ENCODE data around the gene PEX12.
A peak's percentile ranks its signal among the peaks of the same experiment; 100 is the strongest.
"Not testable (repeated sequence)": the region's sequence is repeated elsewhere in the genome, so short reads cannot be mapped to it uniquely, and the experiment has no call there.

The PEX12 gene

DNA sequence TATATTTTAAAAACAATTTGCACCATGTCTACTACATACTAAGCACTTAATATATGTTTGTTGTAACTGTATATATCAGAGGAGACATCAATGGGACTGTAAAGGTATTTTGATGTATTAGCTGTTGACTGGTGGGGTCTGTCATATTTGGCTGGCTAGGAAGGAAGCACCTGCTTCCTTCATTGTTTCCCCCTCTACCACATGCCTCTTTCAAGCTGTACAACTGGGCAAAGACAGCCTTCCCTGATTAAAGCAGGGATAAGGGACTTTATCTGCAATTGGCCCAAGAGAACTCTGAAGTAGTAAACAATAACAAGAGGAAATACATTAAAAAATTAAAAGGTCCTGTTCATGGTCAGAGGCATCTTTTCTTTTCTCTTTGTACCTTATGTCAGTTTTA is 35.4 kb downstream of the PEX12 start:
- in situ Hi-C loops (cut with MboI; ENCODE audit: low pct_unique_long_range_greater_than_20kb, low sequenced_read_pairs), result loop anchor here (25.0 kb wide), 1 partner anchor 181 kb away; the partner anchor contains the start of gene SLFN11
- peak; percentile 80 for DNase-seq

DNA sequence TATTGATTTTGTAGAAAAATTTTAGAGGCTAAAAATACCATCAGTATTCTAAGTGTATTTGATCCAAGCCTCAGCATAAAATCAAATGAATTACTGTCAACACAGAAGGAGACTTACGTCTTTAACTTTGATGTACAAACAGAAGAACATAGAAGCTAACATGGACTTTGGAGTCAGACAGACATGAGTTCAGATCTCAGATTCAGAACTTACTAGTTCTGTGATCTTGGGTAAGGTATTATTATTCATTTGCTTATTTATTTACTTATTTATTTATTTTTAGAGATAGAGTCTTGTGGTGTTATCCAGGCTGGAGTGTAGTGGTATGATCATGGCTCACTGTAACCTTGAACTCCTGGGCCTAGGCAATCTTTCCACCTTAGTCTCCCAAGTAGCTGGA is 36.9 kb downstream of the PEX12 start:
- DNase-seq, result no peak
- in situ Hi-C loops (cut with MboI; ENCODE audit: low pct_unique_long_range_greater_than_20kb, low sequenced_read_pairs), result loop anchor here (25.0 kb wide), 1 partner anchor 179 kb away; the partner anchor contains the start of gene SLFN11

DNA sequence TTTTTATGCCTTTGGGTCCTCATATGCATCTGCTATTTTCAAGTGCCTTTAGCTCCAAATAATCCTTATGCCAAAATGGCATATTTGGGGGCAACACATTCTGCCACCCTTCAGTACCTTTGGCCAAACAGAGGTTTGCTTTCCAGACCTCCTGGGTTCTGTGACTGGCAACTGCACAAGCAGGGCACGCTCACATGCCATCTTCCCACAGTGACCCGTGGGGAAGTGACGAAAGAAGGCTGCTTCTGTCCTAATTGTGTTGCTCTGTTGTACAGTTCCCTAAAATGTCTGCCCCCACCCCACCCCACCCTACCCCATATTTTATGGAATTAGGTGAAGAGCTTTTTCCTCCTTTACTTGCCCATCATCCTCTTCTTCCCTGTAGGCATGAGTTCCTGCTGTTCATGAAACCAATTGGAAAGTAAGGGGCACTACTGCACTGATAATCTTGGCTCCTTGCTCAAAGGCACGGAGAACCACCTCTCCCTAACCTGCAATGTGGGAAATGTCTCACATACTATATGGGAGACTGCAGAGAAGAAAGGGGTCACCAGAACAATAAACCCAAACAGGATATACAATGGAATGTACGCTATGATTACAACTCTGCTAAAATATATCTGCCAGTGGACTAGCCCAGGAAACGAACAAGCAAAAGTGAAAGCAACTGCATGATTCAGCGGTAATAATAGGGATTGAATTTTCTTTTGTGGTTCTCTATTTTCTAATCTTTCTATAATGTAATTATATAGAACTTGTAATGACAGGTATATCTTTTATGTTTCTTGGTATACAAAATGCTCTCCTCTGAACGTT is 37.6 kb downstream of the PEX12 start:
- in situ Hi-C loops (cut with MboI; ENCODE audit: low pct_unique_long_range_greater_than_20kb, low sequenced_read_pairs), result loop anchor here (25.0 kb wide), 1 partner anchor 178 kb away; the partner anchor contains the start of gene SLFN11
- DNase-seq, result peak; percentile 58

DNA sequence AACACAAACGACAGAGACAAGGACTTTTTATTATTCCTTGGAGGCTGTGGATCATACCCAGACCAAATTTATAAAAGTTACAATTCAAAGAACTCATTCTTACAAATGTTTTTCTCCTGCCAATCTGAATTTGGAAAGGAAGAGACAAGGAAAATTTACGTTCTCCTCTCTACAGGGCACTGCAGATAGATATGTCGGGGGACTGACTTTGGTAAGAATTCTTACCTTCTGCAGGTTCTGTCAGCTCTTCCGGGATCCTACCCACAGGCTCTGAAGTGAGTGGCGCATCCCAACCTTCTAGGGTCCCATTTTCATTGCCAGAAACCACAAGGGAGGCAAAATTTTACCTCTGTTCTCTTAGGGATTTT is 38.7 kb downstream of the PEX12 start:
- in situ Hi-C loops (cut with MboI; ENCODE audit: low pct_unique_long_range_greater_than_20kb, low sequenced_read_pairs), result loop anchor here (25.0 kb wide), 1 partner anchor 177 kb away; the partner anchor contains the start of gene SLFN11
- DNase-seq, result no peak

DNA sequence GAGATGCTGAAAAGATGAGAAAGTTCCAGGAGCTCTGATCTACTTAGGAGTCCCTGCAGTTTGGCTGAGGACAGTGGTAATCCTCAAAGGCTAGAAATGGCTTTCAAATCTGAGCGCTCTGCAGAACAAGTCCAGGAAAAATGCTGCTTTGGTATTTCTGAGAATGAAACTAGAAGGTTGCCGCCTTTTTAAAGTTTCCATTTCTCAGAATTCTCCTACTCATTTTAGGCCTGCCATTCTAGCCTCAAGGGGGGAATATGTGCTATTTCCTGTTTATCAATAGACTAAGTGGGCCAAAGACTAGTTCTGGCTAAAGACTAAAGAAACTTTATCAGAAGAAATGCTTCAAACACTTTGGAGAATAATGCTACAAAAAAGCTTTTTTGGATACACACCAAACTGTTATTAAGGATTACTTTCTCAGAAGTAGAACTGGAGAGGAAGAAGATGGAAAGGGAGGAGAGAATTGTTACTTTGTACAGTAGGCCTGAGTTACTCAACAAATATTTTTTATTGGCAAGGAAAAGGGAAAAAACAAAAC is 40.7 kb downstream of the PEX12 start, which contains the start of gene SLFN12L:
SLFN12L (minus strand) TSS at position 78 of the 541 bp plus-strand sequence. CDS start 15,314 bp downstream, outside the sequence.
- DNase-seq, result peak; percentile 90
- in situ Hi-C loops (cut with MboI; ENCODE audit: low pct_unique_long_range_greater_than_20kb, low sequenced_read_pairs), result loop anchor here (25.0 kb wide), 1 partner anchor 175 kb away; the partner anchor contains the start of gene SLFN11

DNA sequence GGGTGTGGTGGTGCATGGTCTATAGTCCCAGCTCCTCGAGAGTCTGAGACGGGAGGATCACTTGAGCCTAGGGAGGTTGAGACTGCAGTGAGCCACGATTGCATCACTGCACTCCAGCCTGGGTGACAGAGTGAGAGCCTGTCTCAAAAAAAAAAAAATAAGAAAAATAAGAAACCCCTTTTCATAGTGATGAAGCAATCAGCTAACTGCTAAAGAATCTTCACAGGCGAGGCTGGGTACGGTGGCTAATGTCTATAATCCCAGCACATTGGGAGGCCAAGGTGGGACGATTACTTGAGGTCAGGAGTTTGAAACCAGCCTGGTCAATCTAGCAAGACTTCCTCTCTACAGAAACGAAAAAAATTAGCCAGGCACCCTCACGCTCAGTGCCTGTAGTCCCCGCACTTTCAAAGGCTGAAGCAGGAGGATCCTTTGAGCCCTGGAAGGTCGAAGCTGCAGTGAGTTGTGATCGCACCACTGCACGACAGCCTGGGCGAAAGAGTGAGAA is 41.7 kb downstream of the PEX12 start:
- in situ Hi-C loops (cut with MboI; ENCODE audit: low pct_unique_long_range_greater_than_20kb, low sequenced_read_pairs), result loop anchor here (25.0 kb wide), 1 partner anchor 174 kb away; the partner anchor contains the start of gene SLFN11
- DNase-seq, result peak; percentile 57

DNA sequence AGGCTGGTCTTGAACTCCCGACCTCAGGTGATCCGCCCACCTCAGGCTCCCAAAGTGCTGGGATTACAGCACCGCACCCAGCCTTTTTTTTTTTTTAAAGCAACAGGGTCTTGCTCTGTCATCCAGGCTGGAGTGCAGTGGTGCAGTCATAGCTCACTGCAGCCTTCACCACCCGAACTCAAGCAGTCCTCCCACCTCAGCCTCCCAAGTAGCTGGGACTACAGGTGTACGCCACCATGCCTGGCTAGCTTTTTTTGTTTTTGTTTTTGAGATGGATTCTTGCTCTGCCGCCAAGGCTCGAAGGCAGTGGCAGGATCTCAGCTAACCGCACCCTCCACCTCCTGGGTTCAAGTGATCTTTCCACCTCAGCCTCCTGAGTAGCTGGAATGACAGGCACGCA is 43.0 kb downstream of the PEX12 start:
- in situ Hi-C loops (cut with MboI; ENCODE audit: low pct_unique_long_range_greater_than_20kb, low sequenced_read_pairs), result loop anchor here (25.0 kb wide), 1 partner anchor 173 kb away; the partner anchor contains the start of gene SLFN11
- DNase-seq, result not testable (repeated sequence)

DNA sequence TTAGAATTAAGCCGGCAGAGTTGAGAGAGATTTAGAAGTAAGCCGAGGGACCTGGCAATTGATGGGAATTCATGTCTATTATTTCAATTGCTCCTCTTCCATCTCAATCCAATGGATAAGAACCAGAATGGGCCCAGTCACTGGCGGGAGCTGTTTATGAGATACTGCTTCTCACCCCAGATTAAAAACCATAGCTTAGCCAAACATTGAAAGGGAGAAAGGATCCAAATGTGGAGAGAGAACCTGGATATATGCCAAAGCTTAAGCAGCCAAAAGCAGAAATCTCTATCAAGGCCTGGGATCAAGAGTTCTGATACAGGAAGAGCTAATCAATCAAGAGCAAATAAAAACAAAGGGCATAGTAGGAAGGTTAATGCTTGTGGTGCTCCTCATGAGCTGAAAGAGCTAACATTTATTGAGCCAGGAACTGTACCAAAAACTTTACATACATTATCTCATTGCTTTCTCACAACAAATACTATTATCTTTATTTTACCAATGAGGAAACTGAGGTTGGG is 43.7 kb downstream of the PEX12 start:
- DNase-seq, result no peak
- in situ Hi-C loops (cut with MboI; ENCODE audit: low pct_unique_long_range_greater_than_20kb, low sequenced_read_pairs), result loop anchor here (25.0 kb wide), 1 partner anchor 172 kb away; the partner anchor contains the start of gene SLFN11

DNA sequence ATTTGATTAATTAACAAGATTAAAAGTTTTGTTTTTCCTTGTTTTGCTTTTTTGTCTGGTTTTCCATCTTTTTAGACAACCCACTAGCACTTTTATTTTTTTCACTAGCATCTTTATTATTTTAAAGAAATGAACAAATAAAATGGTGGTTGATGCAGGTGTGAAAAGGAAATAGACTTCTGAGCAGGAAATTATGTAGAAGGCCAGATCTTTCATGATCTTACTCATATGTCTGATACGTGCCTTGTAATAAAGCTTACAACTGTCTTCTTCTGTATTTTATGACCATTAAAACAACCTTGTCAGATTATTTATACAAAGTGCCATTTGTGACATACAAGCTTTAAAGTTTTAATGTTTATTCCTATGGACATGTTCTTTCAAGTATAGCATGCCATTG is 47.2 kb downstream of the PEX12 start:
- DNase-seq, result no peak
- in situ Hi-C loops (cut with MboI; ENCODE audit: low pct_unique_long_range_greater_than_20kb, low sequenced_read_pairs), result loop anchor here (25.0 kb wide), 1 partner anchor 169 kb away; the partner anchor contains the start of gene SLFN11

DNA sequence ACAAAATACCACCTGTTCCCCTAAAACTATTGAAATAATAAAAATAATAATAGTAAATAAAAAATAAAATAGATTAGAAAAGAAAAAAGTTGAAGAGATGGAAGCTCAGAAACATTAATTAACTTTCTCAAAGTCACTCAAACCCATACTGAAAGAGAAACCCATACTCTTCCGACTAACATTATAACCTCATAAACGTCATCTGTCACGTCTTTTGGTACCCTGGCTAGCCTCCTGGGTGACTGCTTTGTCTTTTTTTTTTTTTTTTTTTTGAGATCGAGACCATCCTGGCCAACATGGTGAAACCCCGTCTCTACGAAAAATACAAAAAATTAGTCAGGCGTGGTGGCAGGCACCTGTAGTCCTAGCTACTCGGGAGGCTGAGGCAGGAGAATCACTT is 48.5 kb downstream of the PEX12 start:
- in situ Hi-C loops (cut with MboI; ENCODE audit: low pct_unique_long_range_greater_than_20kb, low sequenced_read_pairs), result loop anchor here (25.0 kb wide), 1 partner anchor 168 kb away; the partner anchor contains the start of gene SLFN11
- DNase-seq, result no peak

DNA sequence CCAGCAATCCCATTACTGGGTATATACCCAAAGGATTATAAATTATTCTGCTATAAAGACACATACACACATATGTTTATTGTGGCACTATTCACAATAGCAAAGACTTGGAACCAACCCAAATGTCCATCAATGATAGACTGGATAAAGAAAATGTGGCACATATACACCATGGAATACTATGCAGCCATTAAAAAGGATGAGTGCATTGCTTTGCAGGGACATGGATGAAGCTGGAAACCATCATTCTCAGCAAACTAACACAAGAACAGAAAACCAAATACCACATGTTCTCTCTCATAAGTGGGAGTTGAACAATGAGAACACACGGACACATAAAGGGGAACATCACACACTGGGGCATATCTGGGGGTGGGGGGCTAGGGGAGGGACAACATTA is 49.0 kb downstream of the PEX12 start:
- in situ Hi-C loops (cut with MboI; ENCODE audit: low pct_unique_long_range_greater_than_20kb, low sequenced_read_pairs), result loop anchor here (25.0 kb wide), 1 partner anchor 167 kb away; the partner anchor contains the start of gene SLFN11

More for the DNA sequence above, 49.0 kb downstream of the PEX12 start:
- not testable (repeated sequence) for DNase-seq
